ENCODE data around the gene NIPBL. TPM values are rescaled to one million over a fixed set of nuclear protein-coding genes. Genes with fewer than 3 reads are reported as not detected.
"Not testable (repeated sequence)": the region's sequence is repeated elsewhere in the genome, so short reads cannot be mapped to it uniquely, and the experiment has no call there.

Gene NIPBL
- 9.3 and 13.0 TPM in 2 replicates for total RNA-seq (2014; rRNA removed; shearing (Covaris generic))
- polyA plus RNA-seq (2015; cell fraction: cytosol; rRNA removed) = 8.3 and 13.3 TPM in 2 replicates
- polyA plus RNA-seq (2015; cell fraction: nucleus; rRNA removed) = 31.8 and 35.9 TPM in 2 replicates

GRCh38 chr5:36876299-36876964 is at the start of gene NIPBL:
Gene NIPBL, plus strand, starts transcription at chr5:36876769. Its CDS starts 76,928 bp downstream, at chr5:36953697.
- DNase-seq (ENCODE audit: low read depth) = peak; percentile 94

DNA sequence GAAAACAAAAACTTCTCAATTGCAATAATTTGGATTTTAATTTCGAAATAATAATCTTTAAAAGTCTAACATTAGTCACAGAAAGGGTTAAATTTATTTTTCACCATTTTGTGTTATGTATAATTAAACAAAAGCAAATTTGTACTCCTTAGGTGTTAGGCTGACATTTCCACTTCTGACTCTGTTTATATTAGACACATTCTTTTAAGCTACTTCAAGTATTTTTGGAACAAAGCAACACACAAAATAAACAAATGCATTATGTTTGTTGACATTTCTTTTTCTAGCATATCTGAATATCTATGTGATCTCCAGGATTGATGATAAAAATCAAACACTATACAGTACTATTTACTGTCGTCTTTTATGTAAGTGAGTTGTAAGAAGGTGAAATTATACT is 44.3 kb upstream of the NIPBL start:
- no peak for DNase-seq (ENCODE audit: low read depth)

- DNase-seq (ENCODE audit: low read depth) = no peak
Measured at GRCh38 chr5:36836831-36837230, 39.7 kb upstream of the NIPBL start.

DNA sequence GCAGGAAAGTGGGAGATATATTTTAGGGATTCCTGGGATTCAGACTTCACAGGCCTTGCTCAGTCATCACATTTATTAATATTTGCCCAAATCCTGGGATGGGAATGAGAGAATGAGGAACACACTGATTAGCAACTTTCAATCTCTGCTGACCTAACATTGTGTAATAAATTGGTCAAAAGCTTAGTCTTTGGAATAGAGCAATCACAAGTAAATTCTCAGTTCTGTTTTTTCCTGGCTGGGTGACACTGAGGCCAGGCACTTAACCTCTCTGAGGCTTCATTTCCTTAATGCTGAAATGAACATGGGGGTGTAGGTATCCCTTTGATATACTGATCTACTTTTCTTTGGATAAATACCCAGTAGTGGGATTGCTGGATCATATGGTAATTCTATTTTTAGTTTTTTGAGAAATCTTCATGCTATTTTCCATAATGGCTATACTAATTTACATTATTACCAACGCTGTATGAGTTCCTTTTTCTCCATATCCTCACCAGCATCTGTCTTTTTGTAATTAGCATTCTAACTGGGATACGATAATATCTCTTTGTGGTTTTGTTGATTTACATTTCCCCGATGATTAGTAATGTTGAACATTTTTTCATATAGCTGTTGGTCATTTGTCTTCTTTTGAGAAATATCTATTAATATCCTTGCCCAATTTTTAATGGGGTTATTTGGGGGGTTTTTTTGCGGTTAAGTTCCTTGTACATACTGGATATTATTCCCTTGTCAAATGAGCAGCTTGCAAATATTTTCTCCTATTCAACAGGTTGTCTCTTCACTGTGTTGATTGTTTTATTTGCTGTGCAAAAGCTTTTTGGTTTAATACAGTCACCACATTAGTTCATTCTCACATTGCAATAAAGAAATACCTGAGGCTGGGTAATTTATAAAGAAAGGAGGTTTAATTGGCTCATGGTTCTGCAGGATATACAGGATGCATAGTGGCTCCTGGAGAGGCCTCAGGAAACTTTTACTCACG is 36.8 kb upstream of the NIPBL start:
- no peak for DNase-seq (ENCODE audit: low read depth)

DNA sequence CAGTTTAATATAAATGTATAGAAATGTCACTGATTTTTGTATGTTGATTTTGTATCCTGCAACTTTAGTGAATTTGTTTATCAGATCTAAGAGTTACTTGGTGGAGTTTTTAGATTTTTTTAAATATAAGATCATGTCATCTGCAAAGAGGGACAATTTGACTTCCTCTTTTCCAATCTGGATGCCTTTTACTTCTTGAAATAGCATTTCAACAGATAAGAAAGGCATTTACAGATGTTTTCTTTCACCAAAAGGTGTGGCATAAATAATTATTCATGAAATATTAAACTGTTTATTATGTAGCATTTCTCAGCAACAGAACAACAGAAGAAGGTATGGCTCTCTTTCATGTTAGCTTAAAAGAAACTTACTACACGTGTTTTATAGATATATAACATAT is 34.9 kb upstream of the NIPBL start:
- no peak for DNase-seq (ENCODE audit: low read depth)

GRCh38 chr5:36842087-36842486 is 34.5 kb upstream of the NIPBL start:
- DNase-seq (ENCODE audit: low read depth) = no peak

GRCh38 chr5:36844305-36844704 is 32.3 kb upstream of the NIPBL start:
- DNase-seq (ENCODE audit: low read depth) = no peak

DNA sequence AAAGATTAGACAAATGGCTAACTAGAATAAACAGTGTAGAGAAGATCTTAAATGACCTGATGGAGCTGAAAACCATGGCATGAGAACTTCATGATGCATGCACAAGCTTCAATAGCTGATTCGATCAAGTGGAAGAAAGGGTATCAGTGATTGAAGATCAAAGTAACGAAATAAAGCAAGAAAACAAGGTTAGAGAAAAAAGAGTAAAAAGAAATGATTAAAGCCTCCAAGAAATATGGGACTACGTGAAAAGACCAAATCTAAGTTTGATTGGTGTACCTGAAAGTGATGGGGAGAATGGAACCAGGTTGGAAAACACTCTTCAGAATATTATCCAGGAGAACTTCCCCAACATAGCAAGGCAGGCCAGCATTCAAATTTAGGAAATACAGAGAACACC is 28.0 kb upstream of the NIPBL start:
- not testable (repeated sequence) for DNase-seq (ENCODE audit: low read depth)

GRCh38 chr5:36852903-36853302 is 23.7 kb upstream of the NIPBL start:
- not testable (repeated sequence) for DNase-seq (ENCODE audit: low read depth)

GRCh38 chr5:36854402-36855140 is 22.0 kb upstream of the NIPBL start:
- DNase-seq (ENCODE audit: low read depth) = no peak

DNA sequence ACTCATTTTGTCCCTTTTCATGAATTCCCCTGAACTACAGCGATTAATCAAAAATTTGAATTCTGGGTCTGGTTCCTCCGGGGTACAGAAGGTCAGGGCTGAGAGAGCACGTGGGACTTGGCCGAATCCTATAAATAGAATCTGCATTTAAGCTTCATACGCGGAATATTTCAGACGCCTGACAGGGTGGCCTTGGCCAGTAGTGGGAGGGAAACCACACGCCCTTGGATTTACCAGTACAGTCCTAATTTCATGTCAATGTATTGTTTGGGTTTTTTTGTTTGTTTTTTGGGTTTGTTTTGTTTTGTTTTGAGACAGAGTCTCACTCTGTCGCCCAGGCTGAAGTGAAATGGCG is 21.5 kb upstream of the NIPBL start:
- DNase-seq (ENCODE audit: low read depth) = no peak

DNA sequence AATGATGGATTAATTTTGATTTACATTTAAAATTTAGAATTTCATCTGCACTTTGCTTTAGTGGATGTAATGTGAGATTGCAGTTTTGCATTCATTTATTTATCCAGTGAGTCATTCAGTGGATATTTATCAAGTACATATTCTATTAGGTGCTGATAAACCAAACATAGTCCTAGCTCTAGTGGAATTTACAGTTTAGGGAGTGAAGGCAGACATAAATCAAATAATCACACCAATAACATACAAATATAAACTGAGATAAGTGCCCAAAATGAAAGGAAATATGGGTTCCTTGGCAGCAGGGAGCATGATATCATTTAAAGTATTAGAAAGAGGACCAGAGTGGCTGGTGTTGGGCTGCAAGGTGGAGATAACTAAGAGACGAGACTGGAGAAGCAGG is 14.7 kb upstream of the NIPBL start:
- no peak for DNase-seq (ENCODE audit: low read depth)

DNA sequence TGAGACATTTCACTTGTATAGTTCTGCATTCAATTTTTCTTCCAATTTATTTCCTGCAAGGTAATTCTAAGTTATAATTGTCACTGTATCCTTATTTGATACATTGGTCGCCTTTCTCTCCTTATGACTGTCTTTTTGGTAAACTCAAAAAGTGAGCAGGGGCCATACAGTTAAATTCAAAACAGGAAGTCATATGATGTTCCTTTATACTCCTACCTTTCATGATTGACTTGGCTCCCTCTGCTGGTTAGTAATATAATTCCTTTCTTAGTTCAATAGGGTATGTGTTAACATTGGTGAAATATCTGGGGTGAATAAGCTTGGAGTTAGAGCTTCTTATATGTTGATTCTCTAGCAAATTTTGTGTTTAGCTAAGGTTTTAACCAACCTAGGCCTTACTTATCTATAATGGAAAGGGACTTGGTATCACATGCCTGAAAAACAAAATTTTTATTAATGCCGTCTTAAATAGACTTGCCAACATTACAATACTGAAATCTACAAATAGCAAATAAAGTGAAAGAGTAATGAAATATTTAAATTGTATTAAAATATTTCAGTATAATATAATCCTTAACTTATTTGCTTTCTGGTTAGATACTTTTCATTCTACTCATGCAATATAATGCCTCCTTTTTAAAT is 6.0 kb upstream of the NIPBL start:
- peak; percentile 61 for DNase-seq (ENCODE audit: low read depth)

DNA sequence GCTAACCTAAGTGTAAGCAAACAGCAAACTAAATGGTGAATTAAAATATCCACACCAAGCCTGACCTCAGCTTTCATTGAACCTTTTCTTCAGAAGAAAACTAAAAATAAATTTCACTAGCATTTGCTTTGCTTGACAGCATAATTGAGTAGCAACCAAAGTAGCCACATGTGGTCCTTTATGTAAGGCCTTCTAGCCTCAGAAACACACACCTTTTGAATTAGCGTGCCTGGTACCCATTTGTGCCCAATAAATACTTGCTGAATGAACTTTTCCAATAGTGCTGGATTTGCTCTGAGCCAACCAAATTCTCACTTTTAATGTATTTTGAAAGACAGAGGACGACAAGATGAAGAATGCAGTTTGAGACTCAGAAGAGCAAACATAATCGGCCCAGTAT is 2.1 kb upstream of the NIPBL start:
- no peak for DNase-seq (ENCODE audit: low read depth)

DNA sequence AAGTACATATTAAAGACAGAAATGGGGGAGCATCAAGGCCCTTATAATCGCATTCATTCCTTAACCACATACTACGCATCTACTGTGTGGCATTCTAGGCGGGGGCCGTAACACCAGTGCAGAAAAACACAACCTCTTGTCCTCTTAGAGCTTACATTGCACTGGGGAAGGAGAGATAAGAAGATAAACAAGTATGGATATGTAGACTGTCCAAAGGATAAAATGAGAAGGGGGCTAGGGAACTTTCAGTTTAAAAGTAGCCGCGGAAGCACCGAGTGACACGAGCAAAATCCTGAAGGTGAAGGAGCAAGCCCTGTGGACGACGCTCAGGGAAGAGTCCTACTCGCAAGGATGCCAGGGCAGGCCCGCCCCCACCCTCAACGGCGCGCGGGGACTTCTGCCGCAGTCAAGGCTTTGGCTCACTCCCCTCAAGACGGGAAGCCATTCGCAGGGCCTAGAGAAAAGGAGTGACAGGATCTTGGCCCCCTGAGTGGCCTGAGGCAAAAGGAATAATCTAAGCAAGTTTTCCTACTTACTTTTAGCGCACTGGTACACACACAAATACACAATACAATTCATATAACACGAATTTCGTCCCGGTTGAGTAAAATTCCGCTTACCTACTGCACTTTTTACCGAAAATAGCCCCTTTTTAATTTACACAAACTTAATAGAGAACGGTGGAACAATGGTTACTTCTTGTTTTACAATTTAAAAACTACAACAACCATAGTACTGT is 1.3 kb upstream of the NIPBL start:
- peak; percentile 51 for DNase-seq (ENCODE audit: low read depth)

GRCh38 chr5:36875790-36876298 is 725 bp upstream of the NIPBL start:
- DNase-seq (ENCODE audit: low read depth) = peak; percentile 64

GRCh38 chr5:36876965-36877666 is 547 bp downstream of the NIPBL start:
- peak; percentile 59 for DNase-seq (ENCODE audit: low read depth)

DNA sequence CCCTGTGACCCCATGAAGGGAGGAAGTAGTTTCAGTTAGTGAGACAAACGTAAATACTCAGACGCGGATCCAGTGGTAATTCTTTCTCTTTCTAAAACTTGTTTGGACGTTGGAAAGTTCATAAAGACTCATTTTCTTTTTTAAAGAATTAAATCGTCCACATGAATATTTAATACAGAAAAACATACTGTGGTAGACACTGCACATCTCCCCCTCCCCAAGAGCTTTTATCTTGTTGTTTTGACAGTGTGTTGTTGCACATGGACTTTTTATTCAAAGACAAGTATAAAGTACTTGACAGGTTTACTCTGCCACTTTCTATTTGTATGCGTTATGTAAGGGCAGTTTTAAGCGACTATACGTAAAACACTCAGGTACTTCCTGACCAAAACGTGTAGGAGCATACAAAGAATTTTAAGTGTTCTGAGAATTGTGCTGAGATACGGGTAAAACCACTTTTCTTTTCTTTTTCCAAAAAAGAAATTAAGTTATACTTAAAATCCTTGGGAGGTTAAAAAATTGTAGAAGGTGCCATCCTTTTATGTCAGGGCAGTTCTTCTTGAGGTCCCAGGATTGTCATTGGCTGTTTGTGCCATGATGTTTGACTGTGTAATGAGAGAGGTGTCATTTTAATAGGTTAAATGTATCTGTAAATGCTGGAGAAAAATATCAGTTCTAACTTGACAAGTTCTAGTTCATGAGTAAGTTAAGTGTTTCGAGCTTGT is 1.3 kb downstream of the NIPBL start:
- peak; percentile 44 for DNase-seq (ENCODE audit: low read depth)

Measured in HT1080 (cell line).